Naive thymus-derived CD4-positive, alpha-beta T cell (primary cell): ENCODE data around the gene GBA2. TPM values are rescaled to one million over a fixed set of nuclear protein-coding genes. Genes with fewer than 3 reads are reported as not detected.

ENCODE experiments used
- ATAC-seq: fragments of 150-1000 bp; cut with Tn5 transposase; 2 replicates; pipeline ENCODE4 v1.10.0; 2021; ENCODE audit warnings: mild to moderate bottlenecking, moderate library complexity
- CTCF ChIA-PET: fragments of 350-600 bp; sonication (Branson Sonifier 250); formaldehyde crosslinking; loops from one replicate; lab custom pipeline; 2021; ENCODE audit warnings: antibody characterized with exemption; lab: Charles Lee
- POLR2A ChIA-PET: fragments of 350-600 bp; sonication (Branson Sonifier 250); formaldehyde crosslinking; loops from one replicate; lab custom pipeline; 2021; ENCODE audit warnings: antibody characterized with exemption, inconsistent platforms; lab: Charles Lee
- DNase-seq, 9 donors: peaks; one replicate each; pipeline versions ENCODE4 v3.0.0 to v3.0.0-alpha.2; 2020 to 2022; ENCODE audit warnings: mixed read lengths in 1 of 9
- H3K27ac ChIP-seq: one replicate; pipeline ENCODE4 v1.7.0; 2013; ENCODE audit warnings: mild to moderate bottlenecking, low read depth, low read length, moderate library complexity
- H3K27me3 ChIP-seq, 2 donors: one replicate each; pipeline ENCODE4 v1.7.0; 2013; ENCODE audit warnings: low read length in 2 of 2, mild to moderate bottlenecking in 2 of 2, moderate library complexity in 2 of 2; ENCODE audit not compliant: control insufficient read depth in 2 of 2, insufficient read depth in 2 of 2
- H3K36me3 ChIP-seq, 3 experiments: 1 replicate in 2 of 3; 2 replicates in 1 of 3; pipeline ENCODE4 v1.7.0; 2013; ENCODE audit warnings: low read length in 3 of 3, mild to moderate bottlenecking in 3 of 3, moderate library complexity in 1 of 3; ENCODE audit not compliant: insufficient read depth in 3 of 3, control insufficient read depth in 2 of 3
- H3K4me1 ChIP-seq, 2 donors: one replicate each; pipeline ENCODE4 v1.7.0; 2013; ENCODE audit warnings: low read length in 2 of 2, mild to moderate bottlenecking in 2 of 2, moderate library complexity in 1 of 2; ENCODE audit not compliant: control insufficient read depth in 2 of 2, insufficient read depth in 2 of 2
- H3K4me3 ChIP-seq: 2 replicates; pipeline ENCODE4 v1.7.0; 2013; ENCODE audit warnings: mild to moderate bottlenecking, low read length
- H3K9me3 ChIP-seq, 3 experiments: 1 replicate in 2 of 3; 2 replicates in 1 of 3; pipeline ENCODE4 v1.7.0; 2013; ENCODE audit warnings: low read length in 3 of 3; ENCODE audit not compliant: control insufficient read depth in 2 of 3
- H3K27ac Mint-ChIP-seq, 9 donors: one replicate each; pipeline ENCODE4 v1.8.0; 2020 to 2022; ENCODE audit warnings: mixed read lengths in 9 of 9, mild to moderate bottlenecking in 8 of 9, moderate library complexity in 5 of 9, inconsistent platforms in 2 of 9
- H3K27me3 Mint-ChIP-seq, 5 donors: one replicate each; pipeline ENCODE4 v1.8.0; 2021 to 2022; ENCODE audit warnings: mixed read lengths in 5 of 5, mild to moderate bottlenecking in 1 of 5
- H3K36me3 Mint-ChIP-seq, 5 donors: one replicate each; pipeline ENCODE4 v1.8.0; 2020 to 2022; ENCODE audit warnings: mixed read lengths in 5 of 5, mild to moderate bottlenecking in 3 of 5, inconsistent platforms in 1 of 5
- H3K4me1 Mint-ChIP-seq, 7 donors: one replicate each; pipeline ENCODE4 v1.8.0; 2020 to 2022; ENCODE audit warnings: mixed read lengths in 7 of 7, mild to moderate bottlenecking in 3 of 7, inconsistent platforms in 1 of 7
- H3K4me3 Mint-ChIP-seq, 10 donors: one replicate each; pipeline ENCODE4 v1.8.0; 2020 to 2022; ENCODE audit warnings: mild to moderate bottlenecking in 10 of 10, mixed read lengths in 10 of 10, moderate library complexity in 6 of 10, inconsistent platforms in 2 of 10
- H3K9me3 Mint-ChIP-seq, 11 donors: one replicate each; pipeline ENCODE4 v1.8.0; 2020 to 2022; ENCODE audit warnings: mixed read lengths in 11 of 11, mild to moderate bottlenecking in 4 of 11, inconsistent platforms in 1 of 11, moderate library complexity in 1 of 11
- intact Hi-C, 2 donors: fragments of 100-400 bp; cut with micrococcal nuclease; formaldehyde crosslinking; loops; one replicate each; pipeline ENCODE4 v1.15.1; 2023
- polyA plus RNA-seq, 2 donors: library from polyadenylated mRNA; unstranded; fragments of 300-500 nt; fragmentation: Illumina TruSeq; gene quantifications; one replicate each; pipeline ENCODE4 v1.2.3, GENCODE V29; 2021
- total RNA-seq, 6 experiments: library from RNA in 5 of 6; stranded (reverse) in 5 of 6; gene quantifications; 1 replicate in 5 of 6; 2 replicates in 1 of 6; pipeline ENCODE4 v1.2.3 and lab custom pipeline; 2021 to 2026

The GBA2 gene
- total and polyA plus RNA-seq, 7 experiments from 2014 or later: 18.0 to 55.4 (median 47.5) TPM

- no peak overlapping the region for H3K27ac Mint-ChIP-seq
- ChIA-PET POLR2A (interaction anchor here (1.2 kb wide), 1 partner anchor 16 kb away, joined by 3 read pairs; no protein-coding TSS in a partner anchor), CTCF (interaction anchor here (0.6 to 1.3 kb wide), 2 partner anchors 16 to 19 kb away, joined by 3 to 5 read pairs; no protein-coding TSS in a partner anchor)
- no peak overlapping the region for H3K27ac ChIP-seq
- H3K9me3 Mint-ChIP-seq: no peaks in the 10 kb centered on the region
- no peaks in the 10 kb centered on the region for H3K27me3 ChIP-seq
- no peaks in the 10 kb centered on the region for H3K36me3 Mint-ChIP-seq
- no peak overlapping the region for H3K4me3 Mint-ChIP-seq
- intact Hi-C loops: no loop called here
- no peaks in the 10 kb centered on the region for H3K4me1 ChIP-seq
- H3K4me3 ChIP-seq: no peak overlapping the region
- peaks cover 0 to 3% (median 0%) of the 10 kb centered on the region in 3 experiments for H3K36me3 ChIP-seq
- DNase-seq (no peak), ATAC-seq (no peak)
- no peaks in the 10 kb centered on the region for H3K9me3 ChIP-seq
- peaks cover 0 to 27% (median 9%) of the 10 kb centered on the region in 7 donors for H3K4me1 Mint-ChIP-seq
- no peaks in the 10 kb centered on the region for H3K27me3 Mint-ChIP-seq
Observed at GRCh38 chr9:35771534-35771933, 22.5 kb upstream of the GBA2 start.

- Mint-ChIP-seq H3K36me3 (no peaks in the 10 kb centered on the region), H3K27me3 (no peaks in the 10 kb centered on the region), H3K27ac (no peak overlapping the region), H3K4me3 (no peak overlapping the region), H3K9me3 (no peaks in the 10 kb centered on the region), H3K4me1 (peaks cover 0 to 32% (median 13%) of the 10 kb centered on the region in 7 donors)
- no peaks in the 10 kb centered on the region for H3K9me3 ChIP-seq
- ChIA-PET POLR2A (interaction anchor here (0.6 to 1.2 kb wide), 2 partner anchors 16 to 140 kb away, joined by 3 read pairs; no protein-coding TSS in a partner anchor), CTCF (interaction anchor here (1.3 kb wide), 1 partner anchor 20 kb away, joined by 5 read pairs; no protein-coding TSS in a partner anchor)
- no peak overlapping the region for H3K4me3 ChIP-seq
- no peak overlapping the region for H3K27ac ChIP-seq
- H3K4me1 ChIP-seq: no peaks in the 10 kb centered on the region
- DNase-seq (no peak), ATAC-seq (no peak)
- intact Hi-C loops: no loop called here
- H3K27me3 ChIP-seq: no peaks in the 10 kb centered on the region
- peaks cover 0 to 3% (median 0%) of the 10 kb centered on the region in 3 experiments for H3K36me3 ChIP-seq
Observed at GRCh38 chr9:35771075-35771433, 22.0 kb upstream of the GBA2 start.

- Mint-ChIP-seq H3K36me3 (no peaks in the 10 kb centered on the region), H3K27me3 (no peaks in the 10 kb centered on the region), H3K4me1 (peaks cover 0 to 25% (median 13%) of the 10 kb centered on the region in 7 donors), H3K27ac (no peak overlapping the region), H3K4me3 (no peak overlapping the region), H3K9me3 (no peaks in the 10 kb centered on the region)
- Histone ChIP-seq H3K36me3 (peaks cover 0 to 3% (median 0%) of the 10 kb centered on the region in 3 experiments), H3K4me1 (no peaks in the 10 kb centered on the region), H3K4me3 (no peak overlapping the region), H3K9me3 (no peaks in the 10 kb centered on the region), H3K27me3 (no peaks in the 10 kb centered on the region), H3K27ac (no peak overlapping the region)
- DNase-seq: no peak
- ChIA-PET CTCF (interaction anchor here (1.0 to 1.9 kb wide), 2 partner anchors 8 to 111 kb away, joined by 4 read pairs; no protein-coding TSS in a partner anchor), POLR2A (no interaction called here)
- intact Hi-C loops: no loop called here
- no peak for ATAC-seq
Observed at GRCh38 chr9:35769763-35770162, 20.7 kb upstream of the GBA2 start.

- POLR2A ChIA-PET: no interaction called here
- H3K36me3 ChIP-seq: peaks cover 0 to 3% (median 0%) of the 10 kb centered on the region in 3 experiments
- H3K9me3 ChIP-seq: no peaks in the 10 kb centered on the region
- no peak overlapping the region for H3K27ac Mint-ChIP-seq
- H3K4me1 Mint-ChIP-seq: peaks cover 0 to 36% (median 16%) of the 10 kb centered on the region in 7 donors
- no peaks in the 10 kb centered on the region for H3K27me3 Mint-ChIP-seq
- H3K27me3 ChIP-seq: no peaks in the 10 kb centered on the region
- ATAC-seq: no peak
- H3K4me1 ChIP-seq: no peaks in the 10 kb centered on the region
- CTCF ChIA-PET: interaction anchor here (0.6 kb wide), 1 partner anchor 35 kb away, joined by 4 read pairs; no protein-coding TSS in a partner anchor
- DNase-seq: no peak
- no peak overlapping the region for H3K4me3 ChIP-seq
- H3K4me3 Mint-ChIP-seq: no peak overlapping the region
- H3K36me3 Mint-ChIP-seq: peaks cover 0 to 4% (median 0%) of the 10 kb centered on the region in 5 donors
- H3K9me3 Mint-ChIP-seq: no peaks in the 10 kb centered on the region
- no peak overlapping the region for H3K27ac ChIP-seq
- intact Hi-C loops: no loop called here
Observed at GRCh38 chr9:35767458-35767857, 18.4 kb upstream of the GBA2 start.

GRCh38 chr9:35766997-35767396, 18.0 kb upstream of the GBA2 start:
- CTCF ChIA-PET: no interaction called here
- DNase-seq: no peak
- intact Hi-C loops: no loop called here
- H3K27me3 ChIP-seq: no peaks in the 10 kb centered on the region
- Mint-ChIP-seq H3K27ac (no peak overlapping the region), H3K9me3 (no peaks in the 10 kb centered on the region), H3K4me3 (no peak overlapping the region), H3K36me3 (peaks cover 0 to 4% (median 0%) of the 10 kb centered on the region in 5 donors), H3K4me1 (peaks cover 0 to 39% (median 20%) of the 10 kb centered on the region in 7 donors), H3K27me3 (no peaks in the 10 kb centered on the region)
- H3K9me3 ChIP-seq: no peaks in the 10 kb centered on the region
- H3K27ac ChIP-seq: no peak overlapping the region
- H3K4me3 ChIP-seq: no peak overlapping the region
- POLR2A ChIA-PET: no interaction called here
- no peaks in the 10 kb centered on the region for H3K4me1 ChIP-seq
- H3K36me3 ChIP-seq: no peaks in the 10 kb centered on the region
- ATAC-seq: no peak

GRCh38 chr9:35763803-35764202, 14.8 kb upstream of the GBA2 start:
- Histone ChIP-seq H3K27ac (no peak overlapping the region), H3K4me1 (no peaks in the 10 kb centered on the region), H3K27me3 (no peaks in the 10 kb centered on the region), H3K36me3 (no peaks in the 10 kb centered on the region), H3K9me3 (no peaks in the 10 kb centered on the region), H3K4me3 (no peak overlapping the region)
- POLR2A ChIA-PET: interaction anchor here (1.5 kb wide), 1 partner anchor 107 kb away, joined by 4 read pairs; no protein-coding TSS in a partner anchor
- Mint-ChIP-seq H3K4me1 (peaks cover 18 to 63% (median 45%) of the 10 kb centered on the region in 7 donors), H3K9me3 (no peaks in the 10 kb centered on the region), H3K36me3 (peaks cover 0 to 14% (median 0%) of the 10 kb centered on the region in 5 donors), H3K27ac (no peak overlapping the region), H3K4me3 (no peak overlapping the region), H3K27me3 (no peaks in the 10 kb centered on the region)
- intact Hi-C loops: no loop called here
- CTCF ChIA-PET: no interaction called here
- no peak for DNase-seq
- no peak for ATAC-seq

- Histone ChIP-seq H3K36me3 (no peaks in the 10 kb centered on the region), H3K9me3 (no peaks in the 10 kb centered on the region), H3K27me3 (no peaks in the 10 kb centered on the region), H3K4me1 (no peaks in the 10 kb centered on the region), H3K4me3 (no peak overlapping the region), H3K27ac (no peak overlapping the region)
- Mint-ChIP-seq H3K36me3 (peaks cover 0 to 14% (median 0%) of the 10 kb centered on the region in 5 donors), H3K27ac (peak overlapping the region in 1 of 9 donors; percentile 8), H3K4me3 (no peak overlapping the region), H3K4me1 (peaks cover 24 to 63% (median 45%) of the 10 kb centered on the region in 7 donors), H3K27me3 (no peaks in the 10 kb centered on the region), H3K9me3 (no peaks in the 10 kb centered on the region)
- no peak for DNase-seq
- no peak for ATAC-seq
- intact Hi-C loops: no loop called here
- CTCF ChIA-PET: interaction anchor here (0.6 kb wide), 1 partner anchor 152 kb away, joined by 7 read pairs; no protein-coding TSS in a partner anchor
- POLR2A ChIA-PET: interaction anchor here (0.7 to 1.5 kb wide), 3 partner anchors 13 to 649 kb away, joined by 3 to 4 read pairs (median 4); no protein-coding TSS in a partner anchor
Observed at GRCh38 chr9:35763181-35763580, 14.2 kb upstream of the GBA2 start.
